K562 treated with DMSO at 1 percent for 12 hours (cell line): ENCODE measurements around the gene HRH3. TPM values are rescaled to one million over a fixed set of nuclear protein-coding genes. Genes with fewer than 3 reads are reported as not detected.

Experiments
- total RNA-seq: library from RNA; unstranded; fragments of 300-600 nt; gene quantifications from 2 replicates; pipeline ENCODE4 v1.2.3, GENCODE V29; 2022; ENCODE audit not compliant: insufficient read depth

The HRH3 gene
- not detected in 2 replicates for total RNA-seq

GRCh38 chr20:62219992-62220665 lies at the start of gene HRH3:
Gene HRH3 (minus strand): TSS chr20:62220278. CDS start chr20:62219970, 308 bp downstream.

GRCh38 chr20:62237801-62238568 lies 17.9 kb upstream of the HRH3 start, which contains the start of gene OSBPL2:
Gene OSBPL2 (plus strand): TSS chr20:62238521. CDS start chr20:62256185, 17,664 bp downstream.

GRCh38 chr20:62182469-62183425 lies 37.3 kb downstream of the HRH3 start, which contains the start of gene MTG2:
Gene MTG2 (plus strand): TSS chr20:62183028. CDS start chr20:62193421, 10,393 bp downstream.

Other genes starting within 250 kb of the HRH3 start
- 5.5 and 14.5 TPM in 2 replicates for gene TAF4, start 154.4 kb downstream of the HRH3 start, total RNA-seq
- gene LSM14B, start 97.8 kb downstream of the HRH3 start, total RNA-seq: 20.5 and 34.2 TPM in 2 replicates
- gene PSMA7, start 76.9 kb downstream of the HRH3 start, total RNA-seq: 426 and 559 TPM in 2 replicates
- gene SS18L1, start 76.5 kb downstream of the HRH3 start, total RNA-seq: 4.8 and 12.2 TPM in 2 replicates
- gene MTG2, start 37.2 kb downstream of the HRH3 start, total RNA-seq: 37.3 and 43.0 TPM in 2 replicates
- 10.9 and 26.4 TPM in 2 replicates for gene OSBPL2, start 18.2 kb upstream of the HRH3 start, total RNA-seq
- gene ADRM1, start 82.7 kb upstream of the HRH3 start, total RNA-seq: 163 and 209 TPM in 2 replicates
- gene LAMA5, start 147.0 kb upstream of the HRH3 start, total RNA-seq: 31.7 and 36.7 TPM in 2 replicates
- gene RPS21, start 166.8 kb upstream of the HRH3 start, total RNA-seq: 6,686 and 11,238 TPM in 2 replicates
- gene CABLES2, start 187.0 kb upstream of the HRH3 start, total RNA-seq: 6.3 and 12.4 TPM in 2 replicates
- not detected in 2 replicates for gene RBBP8NL, start 207.3 kb upstream of the HRH3 start, total RNA-seq